Fibroblast of lung (primary cell): Measurements from ENCODE around the gene HCFC1. TPM values are rescaled to one million over a fixed set of nuclear protein-coding genes. Genes with fewer than 3 reads are reported as not detected.

ENCODE experiments used
- DNase-seq, 2 donors: peaks; one replicate each; pipeline versions ENCODE4 v3.0.0 to v3.0.0-alpha.2; 2010; ENCODE audit warnings: low read depth in 2 of 2
- H2AFZ ChIP-seq: 2 replicates; pipeline ENCODE4 v1.5.1; 2012; ENCODE audit warnings: low read length, control low read depth, inconsistent platforms
- H3K27ac ChIP-seq: 2 replicates; pipeline ENCODE4 v1.5.1; 2011; ENCODE audit warnings: low read length, control low read depth; ENCODE audit not compliant: insufficient read depth
- H3K27me3 ChIP-seq: 2 replicates; pipeline ENCODE4 v1.5.1; 2011; ENCODE audit warnings: mild to moderate bottlenecking, low read length; ENCODE audit not compliant: control insufficient read depth, insufficient read depth
- H3K36me3 ChIP-seq: 2 replicates; pipeline ENCODE4 v1.5.1; 2011; ENCODE audit warnings: low read length; ENCODE audit not compliant: control insufficient read depth, insufficient read depth
- H3K4me1 ChIP-seq: 2 replicates; pipeline ENCODE4 v1.5.1; 2011; ENCODE audit warnings: low read length; ENCODE audit not compliant: control insufficient read depth, insufficient read depth; ENCODE audit errors: extremely low read depth
- H3K4me2 ChIP-seq: 2 replicates; pipeline ENCODE4 v1.5.1; 2011; ENCODE audit warnings: low read length, control low read depth; ENCODE audit not compliant: insufficient read depth; ENCODE audit errors: extremely low read depth
- H3K4me3 ChIP-seq, 4 experiments: fragments of 200-600 bp in 1 of 4; sonication (generic) in 1 of 4; replicated peaks in 1 of 4; 2 replicates each; pipeline ENCODE4 v1.5.1; 2011 to 2016; ENCODE audit warnings: low read length in 4 of 4, low read depth in 3 of 4, mild to moderate bottlenecking in 3 of 4, control low read depth in 2 of 4, inconsistent platforms in 1 of 4, mixed read lengths in 1 of 4; ENCODE audit not compliant: insufficient read depth in 1 of 4; ENCODE audit errors: control extremely low read depth in 1 of 4
- H3K79me2 ChIP-seq: 2 replicates; pipeline ENCODE4 v1.5.1; 2012; ENCODE audit warnings: mild to moderate bottlenecking, low read length, inconsistent platforms; ENCODE audit not compliant: control insufficient read depth, insufficient read depth
- H3K9ac ChIP-seq: 2 replicates; pipeline ENCODE4 v1.5.1; 2011; ENCODE audit warnings: mild to moderate bottlenecking, low read length, control low read depth; ENCODE audit not compliant: insufficient read depth
- H3K9me3 ChIP-seq: 2 replicates; pipeline ENCODE4 v1.5.1; 2012; ENCODE audit warnings: low read depth, low read length; ENCODE audit not compliant: control insufficient read depth, insufficient read depth
- H4K20me1 ChIP-seq: 2 replicates; pipeline ENCODE4 v1.5.1; 2011; ENCODE audit warnings: low read length; ENCODE audit not compliant: control insufficient read depth, insufficient read depth; ENCODE audit errors: extremely low read depth
- EZH2 ChIP-seq: IDR thresholded peaks from 2 replicates; pipeline ENCODE4 v1.5.1; 2012; ENCODE audit warnings: low read length, control low read depth, mild to moderate bottlenecking; ENCODE audit errors: missing control alignments
- polyA plus RNA-seq, 2 donors: library from polyadenylated mRNA; depleted of rRNA in 1 of 2; stranded (reverse) in 1 of 2; unstranded in 1 of 2; fragments of >200 nt; gene quantifications; 2 replicates each; pipeline ENCODE4 v1.2.1, GENCODE V29; 2011 to 2012; ENCODE audit warnings: missing spikeins in 1 of 2
- total RNA-seq: library from RNA; depleted of rRNA; stranded (reverse); fragments of >200 nt; gene quantifications from 2 replicates; pipeline ENCODE4 v1.2.1, GENCODE V29; 2014
- TF ChIP-seq, protein P1 (sequence below), 2 donors: IDR thresholded peaks in 1 of 2; conservative IDR thresholded peaks in 1 of 2; 1 replicate in 1 of 2; 2 replicates in 1 of 2; pipeline ENCODE4 v1.5.1; 2011 to 2012; ENCODE audit warnings: low read length in 2 of 2, control low read depth in 1 of 2, inconsistent platforms in 1 of 2, low read depth in 1 of 2, mild to moderate bottlenecking in 1 of 2

Gene HCFC1
- total and polyA plus RNA-seq, 2 donors (not counting 1 experiment from before 2014, with no cell fraction given), result 3.0 to 10.2 TPM

DNA sequence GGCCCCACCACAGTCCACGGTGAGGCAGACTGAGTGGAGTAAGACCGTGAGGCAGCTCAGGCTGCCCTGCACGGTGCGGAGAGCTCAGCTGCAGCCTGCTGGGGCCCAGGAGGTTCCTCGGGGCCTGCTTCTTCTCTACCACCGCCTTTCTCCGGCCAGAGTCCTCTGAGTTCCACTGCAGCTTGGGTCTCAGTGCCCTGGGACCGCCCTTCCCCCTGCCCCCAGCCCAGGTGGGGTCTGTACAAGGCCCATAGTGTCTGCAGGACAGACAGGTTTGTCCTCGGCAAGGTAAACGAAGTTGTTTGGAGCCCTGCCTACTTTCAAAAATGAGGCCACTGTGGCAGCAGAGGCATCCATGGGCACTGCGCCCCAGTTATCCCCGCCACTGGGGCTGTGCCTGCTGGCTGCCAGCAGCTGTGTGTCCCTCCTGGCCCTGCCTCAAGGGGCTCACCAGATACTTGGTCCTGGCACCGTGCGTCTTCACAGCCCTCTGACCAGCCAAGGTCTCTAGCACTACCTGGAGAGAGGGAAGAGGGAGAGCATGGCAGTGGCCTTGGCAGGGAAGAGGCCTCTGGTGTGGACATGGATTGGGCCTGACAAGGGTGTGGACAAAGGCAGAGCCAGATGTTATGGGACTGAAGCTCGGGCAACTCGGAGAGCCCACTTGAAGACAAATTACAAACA is 44.1 kb upstream of the HCFC1 start:
- no peak overlapping the region for H3K4me2 ChIP-seq
- no peak overlapping the region for H2AFZ ChIP-seq
- H3K36me3 ChIP-seq, result peaks cover 13% of the 10 kb centered on the region
- DNase-seq, result no peak
- no peak overlapping the region for H3K4me3 ChIP-seq
- H3K27ac ChIP-seq, result no peak overlapping the region
- no peaks in the 10 kb centered on the region for H3K27me3 ChIP-seq
- H3K79me2 ChIP-seq, result peaks cover 14% of the 10 kb centered on the region
- no peaks in the 10 kb centered on the region for H3K4me1 ChIP-seq
- H4K20me1 ChIP-seq, result no peaks in the 10 kb centered on the region
- TF ChIP-seq, protein P1, sequence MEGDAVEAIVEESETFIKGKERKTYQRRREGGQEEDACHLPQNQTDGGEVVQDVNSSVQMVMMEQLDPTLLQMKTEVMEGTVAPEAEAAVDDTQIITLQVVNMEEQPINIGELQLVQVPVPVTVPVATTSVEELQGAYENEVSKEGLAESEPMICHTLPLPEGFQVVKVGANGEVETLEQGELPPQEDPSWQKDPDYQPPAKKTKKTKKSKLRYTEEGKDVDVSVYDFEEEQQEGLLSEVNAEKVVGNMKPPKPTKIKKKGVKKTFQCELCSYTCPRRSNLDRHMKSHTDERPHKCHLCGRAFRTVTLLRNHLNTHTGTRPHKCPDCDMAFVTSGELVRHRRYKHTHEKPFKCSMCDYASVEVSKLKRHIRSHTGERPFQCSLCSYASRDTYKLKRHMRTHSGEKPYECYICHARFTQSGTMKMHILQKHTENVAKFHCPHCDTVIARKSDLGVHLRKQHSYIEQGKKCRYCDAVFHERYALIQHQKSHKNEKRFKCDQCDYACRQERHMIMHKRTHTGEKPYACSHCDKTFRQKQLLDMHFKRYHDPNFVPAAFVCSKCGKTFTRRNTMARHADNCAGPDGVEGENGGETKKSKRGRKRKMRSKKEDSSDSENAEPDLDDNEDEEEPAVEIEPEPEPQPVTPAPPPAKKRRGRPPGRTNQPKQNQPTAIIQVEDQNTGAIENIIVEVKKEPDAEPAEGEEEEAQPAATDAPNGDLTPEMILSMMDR (conservative IDR thresholded peaks at IDR 0.05 in 1 of 2, IDR thresholded peaks at IDR 0.05 in 1 of 2; ENCODE audit: low read depth in 1 of 2, low read length in 2 of 2), result no peak
- no peak for TF ChIP-seq EZH2
- H3K9ac ChIP-seq, result no peak overlapping the region
- H3K9me3 ChIP-seq, result no peaks in the 10 kb centered on the region

GRCh38 chrX:154014429-154015380 is 43.1 kb upstream of the HCFC1 start:
- H3K4me2 ChIP-seq, result no peak overlapping the region
- H4K20me1 ChIP-seq, result no peaks in the 10 kb centered on the region
- H3K9ac ChIP-seq, result no peak overlapping the region
- H3K4me1 ChIP-seq, result no peaks in the 10 kb centered on the region
- no peak overlapping the region for H2AFZ ChIP-seq
- peaks cover 14% of the 10 kb centered on the region for H3K79me2 ChIP-seq
- TF ChIP-seq EZH2, result no peak
- TF ChIP-seq, protein P1 (conservative IDR thresholded peaks at IDR 0.05 in 1 of 2, IDR thresholded peaks at IDR 0.05 in 1 of 2; ENCODE audit: low read depth in 1 of 2, low read length in 2 of 2), result no peak
- H3K27me3 ChIP-seq, result no peaks in the 10 kb centered on the region
- no peaks in the 10 kb centered on the region for H3K9me3 ChIP-seq
- H3K27ac ChIP-seq, result no peak overlapping the region
- H3K36me3 ChIP-seq, result peaks cover 14% of the 10 kb centered on the region
- no peak overlapping the region for H3K4me3 ChIP-seq
- DNase-seq, result no peak

DNA sequence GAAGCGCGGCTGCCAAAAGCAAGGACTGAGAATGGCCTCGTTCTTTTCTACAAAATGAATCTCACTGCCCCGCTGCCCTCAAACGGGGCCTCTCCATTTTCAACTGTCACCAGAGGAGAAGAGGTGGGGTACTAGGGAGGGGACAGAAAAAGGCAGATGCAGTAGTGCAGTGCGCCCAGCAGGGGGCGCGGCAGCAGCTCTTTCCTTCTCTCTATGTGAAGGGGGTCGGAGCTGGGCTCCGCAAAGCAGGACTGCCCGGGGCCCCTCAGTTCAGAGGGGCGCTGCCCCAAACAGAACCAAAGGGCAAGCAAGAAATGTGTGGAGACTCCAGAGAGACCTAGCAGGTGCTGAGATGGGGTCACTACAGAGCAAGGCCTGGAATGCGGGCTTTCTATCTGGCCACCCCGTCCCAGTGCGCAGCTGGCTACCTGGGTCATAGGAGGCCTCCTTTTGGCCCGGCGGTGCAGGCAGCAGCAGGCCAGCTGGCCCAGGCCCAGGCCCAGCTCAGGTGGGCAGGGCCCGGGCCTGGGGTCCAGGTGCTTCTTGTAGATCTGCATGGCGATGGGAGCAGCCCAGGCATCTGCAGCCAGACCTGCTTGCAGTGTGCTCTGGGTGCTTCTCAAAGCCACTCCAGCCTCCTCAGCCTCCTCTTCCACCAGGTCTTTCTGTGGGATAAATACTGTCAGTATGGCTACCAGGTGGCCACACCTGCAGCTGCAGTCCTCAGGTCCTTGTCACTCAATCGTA is 42.2 kb upstream of the HCFC1 start:
- H3K27ac ChIP-seq, result no peak overlapping the region
- H2AFZ ChIP-seq, result no peak overlapping the region
- H3K4me3 ChIP-seq, result no peak overlapping the region
- peak in 1 of 2 donors; percentile 31 for DNase-seq
- H3K4me2 ChIP-seq, result no peak overlapping the region
- H3K9me3 ChIP-seq, result no peaks in the 10 kb centered on the region
- H3K27me3 ChIP-seq, result no peaks in the 10 kb centered on the region
- H3K79me2 ChIP-seq, result peaks cover 11% of the 10 kb centered on the region
- TF ChIP-seq, protein P1 (conservative IDR thresholded peaks at IDR 0.05 in 1 of 2, IDR thresholded peaks at IDR 0.05 in 1 of 2; ENCODE audit: low read depth in 1 of 2, low read length in 2 of 2), result peak; percentile 64 to 78
- no peak for TF ChIP-seq EZH2
- H4K20me1 ChIP-seq, result no peaks in the 10 kb centered on the region
- peaks cover 14% of the 10 kb centered on the region for H3K36me3 ChIP-seq
- H3K9ac ChIP-seq, result no peak overlapping the region
- no peaks in the 10 kb centered on the region for H3K4me1 ChIP-seq
